ENCODE results near the gene ZFR.
A peak's percentile ranks its signal among the peaks of the same experiment; 100 is the strongest.
"Not testable (repeated sequence)": the region's sequence is repeated elsewhere in the genome, so short reads cannot be mapped to it uniquely, and the experiment has no call there.

The ZFR gene

DNA sequence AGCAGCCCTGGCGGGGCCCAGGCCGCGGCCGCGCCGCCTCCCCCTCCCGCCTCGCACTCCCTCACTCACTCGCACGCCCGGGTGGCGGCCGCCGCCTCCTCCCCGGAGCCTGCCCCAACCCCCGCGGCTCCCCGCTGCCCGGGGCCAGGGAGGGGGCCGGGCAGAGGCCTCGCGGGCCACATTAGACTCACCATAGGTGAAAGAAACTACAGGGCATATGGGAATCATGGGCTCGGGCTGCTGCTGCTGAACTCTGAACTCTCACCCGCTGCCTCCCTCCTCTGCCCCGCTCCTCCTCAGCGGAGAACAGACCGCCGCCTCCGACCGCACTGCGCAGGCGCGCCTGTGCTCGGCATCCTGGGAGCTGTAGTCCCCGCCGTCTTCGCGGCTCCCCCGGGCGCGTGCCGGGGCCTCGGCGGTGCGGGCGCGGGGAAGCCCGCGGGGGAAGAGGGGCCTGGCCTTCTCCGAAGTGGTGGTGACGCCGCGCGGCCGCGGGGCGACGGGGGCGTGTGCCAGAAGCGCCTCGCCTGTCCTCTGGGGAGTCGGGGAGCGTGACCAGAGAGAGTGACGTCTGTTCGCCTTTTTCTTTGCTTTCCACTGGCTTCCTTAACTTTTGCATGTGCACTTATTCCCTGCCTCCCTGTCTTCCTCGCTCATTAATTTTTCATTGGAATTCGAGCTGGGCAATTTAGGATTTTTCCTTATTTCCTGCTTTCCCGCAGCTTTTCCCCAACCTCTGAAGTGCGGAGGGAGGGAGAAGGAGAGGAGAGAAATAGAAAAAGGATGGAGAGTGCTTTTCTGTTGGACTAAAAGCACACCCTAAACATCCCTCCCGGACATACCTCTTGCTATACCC, at the start of gene ZFR:
TSS of gene ZFR (minus strand) at position 310 of the 856 bp plus-strand sequence. CDS start at position 228, 82 bp downstream.
- peak; percentile 91 for DNase-seq

DNA sequence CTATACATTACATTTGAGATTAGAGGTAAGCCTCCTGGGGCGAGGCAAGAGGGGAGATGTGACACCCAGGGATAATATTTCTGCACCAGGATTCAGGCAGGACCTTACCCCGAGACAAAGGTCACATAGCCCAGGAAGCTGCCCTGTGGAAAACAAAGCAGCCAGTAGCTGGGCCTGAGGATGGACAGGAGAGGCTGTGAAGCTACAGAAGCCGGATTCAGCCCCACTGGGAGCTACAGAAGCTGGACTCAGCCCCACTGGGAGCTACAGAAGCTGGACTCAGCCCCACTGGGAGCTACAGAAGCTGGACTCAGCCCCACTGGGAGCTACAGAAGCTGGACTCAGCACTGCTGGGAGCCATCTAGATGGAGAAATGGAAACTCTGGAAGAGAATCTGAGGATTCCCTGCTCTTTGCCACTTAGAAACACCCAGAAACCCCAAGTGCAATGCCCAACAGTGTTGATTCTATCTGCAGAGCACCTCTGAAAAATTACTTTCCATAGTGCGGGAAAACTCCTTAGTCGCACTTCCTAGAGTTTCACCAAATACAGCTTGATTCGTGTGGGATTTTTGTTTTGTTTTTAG, 46.5 kb upstream of the ZFR start:
- no peak for DNase-seq

DNA sequence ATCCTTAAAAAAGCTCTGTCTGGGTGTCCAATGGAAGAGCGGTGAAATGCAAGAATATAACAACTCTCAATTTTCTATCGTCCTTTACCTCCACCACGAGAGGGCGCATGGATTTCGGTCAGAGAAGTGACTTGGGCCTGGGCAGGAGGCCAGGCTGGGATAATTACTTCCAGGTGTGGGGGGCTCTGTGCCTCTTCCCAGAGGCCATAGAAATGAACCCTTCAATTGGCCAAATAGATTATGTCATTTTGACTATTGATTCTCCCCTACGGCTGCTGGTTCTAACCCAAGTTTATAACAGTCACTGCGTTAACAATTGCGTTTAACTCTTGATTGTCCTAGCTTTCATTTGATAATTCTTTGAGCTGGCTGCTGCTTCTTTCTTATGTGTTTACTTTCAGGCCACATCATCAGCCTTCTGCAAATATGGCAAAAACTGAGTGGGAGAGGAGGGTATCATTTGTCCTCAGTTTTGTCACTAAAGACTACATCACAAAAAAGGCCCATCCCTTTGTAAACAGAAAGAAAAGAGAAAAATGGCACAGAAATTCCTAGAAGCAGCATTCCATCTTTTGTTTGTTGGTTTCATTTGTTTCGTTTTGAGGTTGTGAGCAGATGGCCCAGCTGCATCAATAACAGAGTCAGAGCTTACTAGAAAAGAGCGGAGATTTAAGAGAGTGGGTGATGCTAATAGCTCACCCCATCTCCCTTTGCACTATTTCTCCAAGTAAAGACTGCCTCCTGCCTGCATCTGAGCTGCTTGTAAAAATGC, 45.4 kb upstream of the ZFR start:
- peak; percentile 75 to 82 for DNase-seq

DNA sequence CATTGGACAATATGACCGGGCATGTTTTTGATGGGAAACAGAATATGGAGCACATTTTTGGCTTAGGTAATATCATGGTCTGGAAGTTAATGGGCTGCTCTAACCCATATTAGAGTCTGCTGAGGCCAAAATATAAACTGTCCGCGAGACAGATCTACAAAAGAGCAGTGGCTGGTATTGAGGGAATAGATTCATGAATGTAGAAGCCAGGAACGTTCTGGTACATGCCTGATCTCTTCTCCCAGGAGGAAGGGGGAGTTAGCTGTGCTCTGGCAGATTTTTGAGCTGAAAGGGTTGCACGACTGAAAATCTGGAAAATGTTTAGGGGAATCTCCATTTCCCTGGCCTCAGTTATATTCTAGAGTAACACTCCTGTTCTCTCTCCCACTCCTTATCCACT, 42.9 kb upstream of the ZFR start:
- no peak for DNase-seq

DNA sequence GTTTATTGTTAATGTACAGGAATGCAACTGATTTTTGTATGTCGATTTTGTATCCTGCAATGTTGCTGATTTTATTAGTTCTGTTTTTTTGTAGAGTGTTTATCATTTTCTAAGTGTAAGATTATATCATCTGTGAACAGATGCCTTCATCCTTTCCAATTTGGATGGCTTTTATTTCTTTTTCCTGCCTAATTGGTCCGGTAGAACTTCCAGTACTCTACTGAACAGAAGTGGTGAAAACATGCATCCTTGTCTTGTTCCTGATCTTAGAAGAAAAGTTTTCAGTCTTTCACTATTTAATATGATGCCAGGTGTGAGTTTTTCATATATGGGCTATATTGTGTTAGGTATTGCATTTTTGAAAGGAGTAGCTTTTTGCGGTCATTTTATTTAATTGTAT, 42.5 kb upstream of the ZFR start:
- no peak for DNase-seq

GRCh38 chr5:32482193-32482592, 37.7 kb upstream of the ZFR start:
- DNase-seq = no peak

DNA sequence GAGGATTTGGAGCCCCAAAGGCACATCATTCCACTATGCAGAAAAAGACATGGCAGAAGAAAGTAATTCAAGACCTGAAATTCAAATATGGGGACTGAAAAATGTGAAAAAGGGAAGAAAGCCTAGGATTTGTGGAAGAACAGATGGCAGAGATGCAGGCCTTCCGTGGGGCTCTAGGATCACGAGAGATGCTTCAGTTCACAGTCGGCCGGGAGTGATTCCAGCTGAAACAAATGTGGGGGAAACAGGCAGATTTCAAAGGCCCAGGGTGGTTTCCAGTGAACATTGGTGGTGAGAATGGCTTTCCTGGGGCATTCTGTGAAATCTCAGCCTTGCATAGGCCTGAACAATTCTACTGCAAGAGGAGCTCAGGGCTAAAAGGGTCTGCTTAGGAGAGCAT, 34.6 kb upstream of the ZFR start:
- DNase-seq = no peak

GRCh38 chr5:32476891-32477290, 32.4 kb upstream of the ZFR start:
- DNase-seq = no peak

GRCh38 chr5:32475334-32476097, 31.0 kb upstream of the ZFR start:
- DNase-seq = no peak

- DNase-seq = no peak
Observed at GRCh38 chr5:32474209-32474854, 29.8 kb upstream of the ZFR start.

- no peak for DNase-seq
Observed at GRCh38 chr5:32473072-32473471, 28.5 kb upstream of the ZFR start.

DNA sequence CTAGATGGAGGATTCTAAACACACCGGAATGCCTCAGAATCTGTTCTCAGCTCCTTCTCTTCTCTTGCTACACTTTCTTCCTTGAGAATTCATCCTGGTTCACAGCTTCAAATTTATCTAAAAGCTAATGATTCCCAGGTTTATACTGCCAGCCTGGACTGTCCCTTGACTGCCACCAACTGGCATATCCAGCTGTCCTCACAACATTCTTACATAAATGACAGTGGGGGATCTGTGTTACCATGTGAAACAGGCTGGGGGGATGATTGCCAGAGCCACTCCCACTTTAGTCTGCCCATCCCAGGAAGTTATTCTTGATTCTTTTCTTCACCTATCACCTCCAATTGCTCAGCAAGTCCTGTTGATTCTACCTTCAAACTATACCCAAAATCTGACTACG, 27.2 kb upstream of the ZFR start:
- no peak for DNase-seq

GRCh38 chr5:32465076-32465475, 20.5 kb upstream of the ZFR start:
- no peak for DNase-seq

- peak; percentile 12 to 41 for DNase-seq
Observed at GRCh38 chr5:32462618-32463017, 18.1 kb upstream of the ZFR start.

GRCh38 chr5:32461441-32462120, 17.0 kb upstream of the ZFR start:
- DNase-seq = no peak

DNA sequence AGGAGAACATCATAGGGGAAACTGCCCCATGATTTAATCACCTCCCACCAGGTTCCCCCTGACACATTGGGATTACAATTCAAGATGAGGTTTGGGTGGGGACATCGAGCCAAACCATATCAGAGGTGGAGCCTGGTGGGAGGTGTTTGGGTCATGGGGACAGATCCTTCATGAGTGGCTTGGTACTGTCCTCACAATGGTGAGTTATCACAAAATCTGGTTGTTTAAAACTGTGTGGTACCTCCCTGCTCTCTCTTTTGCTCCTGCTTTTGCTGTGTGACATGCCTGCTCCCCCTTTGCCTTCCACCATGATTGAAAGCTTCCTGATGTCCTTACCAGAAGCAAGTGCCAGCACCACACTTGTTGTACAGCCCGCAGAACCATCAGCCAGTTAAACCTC, 16.2 kb upstream of the ZFR start:
- no peak for DNase-seq

DNA sequence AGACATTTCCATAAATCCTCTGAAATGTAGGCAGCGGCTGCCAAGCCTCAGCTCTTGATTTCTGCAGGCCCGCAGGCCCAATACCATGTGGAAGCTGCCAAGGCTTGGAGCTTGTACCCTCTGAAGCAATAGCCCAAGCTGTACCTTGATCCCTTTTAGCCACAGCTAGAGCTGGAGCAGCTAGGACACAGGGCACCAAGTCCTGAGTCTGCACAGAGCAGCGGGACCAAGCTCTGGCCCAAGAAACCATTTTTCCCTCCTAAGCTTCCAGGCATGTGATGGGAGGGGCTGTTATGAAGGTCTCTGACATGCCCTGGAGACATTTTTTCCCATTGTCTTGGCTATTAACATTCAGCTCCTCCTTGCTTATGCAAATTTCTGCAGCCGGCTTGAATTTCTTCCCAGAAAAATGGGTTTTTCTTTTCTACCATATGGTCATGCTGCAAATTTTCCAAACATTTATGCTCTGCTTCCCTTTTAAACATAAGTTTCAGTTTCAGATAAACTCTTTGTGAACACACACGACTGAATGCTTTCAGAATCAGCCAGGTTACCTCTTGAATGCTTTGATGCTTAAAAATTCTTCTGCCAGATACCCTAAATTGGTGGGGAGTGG, 14.4 kb upstream of the ZFR start:
- DNase-seq = no peak

DNA sequence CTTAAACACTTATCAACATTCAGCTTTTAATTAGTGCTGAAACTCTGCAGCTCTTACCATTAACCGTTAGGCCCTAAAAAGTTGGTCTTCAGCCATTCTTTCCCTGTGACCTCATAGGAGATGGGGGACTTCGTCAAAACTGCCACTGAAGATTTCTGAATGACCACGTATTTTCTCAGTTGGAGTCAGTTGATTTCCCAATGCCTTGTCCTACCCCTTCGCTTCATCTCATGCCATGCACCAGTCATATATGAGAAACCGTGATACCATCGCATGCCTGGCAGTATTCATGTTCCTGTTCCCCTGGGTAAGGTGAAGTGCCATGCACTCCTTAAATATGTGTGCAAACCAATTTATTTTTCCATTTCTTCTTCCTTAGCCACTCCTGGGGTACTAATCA, 10.8 kb upstream of the ZFR start:
- no peak for DNase-seq

DNA sequence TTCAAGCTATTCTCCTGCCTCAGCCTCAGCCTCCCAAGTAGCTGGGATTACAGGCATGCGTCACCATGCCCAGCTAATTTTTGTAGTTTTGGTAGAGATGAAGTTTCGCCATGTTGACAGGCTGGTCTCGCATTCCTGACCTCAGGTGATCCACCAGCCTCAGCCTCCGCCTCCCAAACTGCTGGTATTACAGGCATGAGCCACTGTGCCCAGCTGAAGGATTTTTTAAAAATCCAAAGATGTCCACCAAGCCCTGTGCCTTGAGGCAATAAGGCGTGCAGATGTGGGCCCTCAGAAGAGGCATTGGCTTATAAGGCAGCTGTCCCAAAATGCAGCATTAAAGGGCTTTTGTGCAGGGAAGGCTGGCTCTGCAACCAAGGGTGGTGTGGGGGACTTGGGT, 10.3 kb upstream of the ZFR start:
- no peak for DNase-seq

DNA sequence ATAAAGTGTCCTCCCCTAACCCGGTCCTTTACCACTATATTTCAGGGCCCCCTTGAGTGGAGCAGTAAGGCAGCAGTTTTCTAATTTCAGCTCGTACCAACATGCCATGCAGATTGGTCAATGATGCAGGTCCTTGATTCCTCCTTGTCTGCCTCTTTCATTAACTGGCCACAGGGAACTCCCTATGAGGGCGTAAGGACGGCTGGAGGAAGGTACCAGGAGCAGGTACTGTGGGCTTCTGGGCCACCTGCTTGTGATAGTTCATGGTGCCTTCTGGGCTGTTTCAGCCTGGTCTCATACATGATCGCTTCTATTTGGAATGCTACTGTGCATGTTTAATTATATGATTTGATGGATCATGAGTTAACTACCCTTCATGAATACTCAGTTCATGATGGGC, 9.4 kb upstream of the ZFR start:
- no peak for DNase-seq

DNA sequence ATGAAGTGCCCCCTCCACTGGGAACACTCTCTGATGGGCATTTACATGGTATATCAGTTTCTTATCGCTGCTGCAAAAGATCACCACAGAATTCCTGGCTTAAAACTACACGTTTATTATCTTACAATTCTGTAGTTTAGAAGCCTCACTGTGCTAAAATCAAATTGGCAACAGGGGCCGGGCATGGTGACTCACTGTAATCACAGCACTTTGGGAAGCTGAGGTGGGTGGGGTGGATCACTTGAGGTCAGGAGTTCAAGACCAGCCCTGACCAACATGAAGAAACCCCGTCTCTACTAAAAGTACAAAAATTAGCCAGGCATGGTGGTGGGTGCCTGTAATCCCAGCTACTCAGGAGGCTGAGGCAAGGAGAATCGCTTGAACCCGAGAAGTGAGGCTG, 7.8 kb upstream of the ZFR start:
- DNase-seq = not testable (repeated sequence)

- no peak for DNase-seq
Observed at GRCh38 chr5:32450952-32451351, 6.4 kb upstream of the ZFR start.
